Right lobe of liver (tissue), 6 donors: Measurements from ENCODE around the gene PNLIPRP2. TPM values are rescaled to one million over a fixed set of nuclear protein-coding genes. Genes with fewer than 3 reads are reported as not detected.

Experiments used
- ATAC-seq, 4 donors: fragments of 200-7000 bp; cut with Tn5 transposase; one replicate each; pipeline ENCODE4 v1.9.1; 2020; ENCODE audit warnings: mild to moderate bottlenecking in 4 of 4, moderate library complexity in 4 of 4
- DNase-seq, 3 donors: peaks; one replicate each; pipeline ENCODE4 v3.0.0-alpha.2; 2020
- H3K27ac ChIP-seq, 3 donors: fragments of 200-600 bp; one replicate each; pipeline ENCODE4 v1.8.0; 2022
- H3K27me3 ChIP-seq, 2 donors: fragments of 200-600 bp; one replicate each; pipeline ENCODE4 v1.8.0; 2022
- H3K36me3 ChIP-seq, 4 donors: fragments of 200-600 bp; sonication (generic) in 1 of 4; one replicate each; pipeline versions ENCODE4 v1.5.1 to v1.8.0; 2017 to 2022; ENCODE audit warnings: control low read depth in 1 of 4
- H3K4me1 ChIP-seq, 4 donors: fragments of 200-600 bp; sonication (generic) in 1 of 4; one replicate each; pipeline versions ENCODE4 v1.5.1 to v1.8.0; 2017 to 2022; ENCODE audit warnings: control low read depth in 1 of 4
- H3K4me3 ChIP-seq, 3 donors: fragments of 200-600 bp; one replicate each; pipeline ENCODE4 v1.8.0; 2022
- H3K9me3 ChIP-seq, 4 donors: fragments of 200-600 bp; sonication (generic) in 1 of 4; one replicate each; pipeline versions ENCODE4 v1.5.1 to v1.8.0; 2017 to 2022; ENCODE audit warnings: control low read depth in 1 of 4
- CTCF ChIP-seq, 4 donors: fragments of 200-600 bp in 3 of 4; fragments of 450-650 bp in 1 of 4; IDR thresholded peaks; one replicate each; pipeline versions ENCODE4 v1.5.1 to v1.8.0; 2016 to 2022; ENCODE audit warnings: antibody characterized with exemption in 4 of 4, mild to moderate bottlenecking in 2 of 4
- POLR2A ChIP-seq: fragments of 450-650 bp; IDR thresholded peaks from one replicate; pipeline ENCODE4 v1.6.1; 2017; ENCODE audit warnings: antibody characterized with exemption, mild to moderate bottlenecking
- WGBS: methylation state at CpG from one replicate; pipeline ENCODE4 v1.1.6; 2018; ENCODE audit warnings: low coverage, low lambda C conversion rate; ENCODE audit not compliant: insufficient coverage; ENCODE audit errors: missing lambda C conversion rate; 5-methylcytosine and 5-hydroxymethylcytosine counted together
- intact Hi-C, 2 donors: fragments of 100-400 bp; cut with DNase I; formaldehyde crosslinking; loops; one replicate each; pipeline versions ENCODE4 v1.11.2 to v1.14.1; 2022
- total RNA-seq, 6 experiments: library from RNA; depleted of rRNA in 2 of 6; stranded (reverse); fragments of >200 nt in 2 of 6; fragmentation: NEBNext Ultra II Directional in 3 of 6; extraction: Animal tissue kit (Norgen Biotek cat#: 25700) in 3 of 6; gene quantifications; one replicate each; pipeline versions ENCODE4 v1.1.0 to v1.2.4, GENCODE V29; 2016 to 2023
- donor health status: DM: no; HTN: yes; CAD: no.
- donor health status: DM: no; HTN: no; CAD: no.
- donor health status: DM: no; HTN: no; CAD: no.
- donor health status: DM: no; HTN: yes; CAD: no.
- donor health status: DM: no; HTN: yes; CAD: no.

PNLIPRP2 gene
- total RNA-seq, 6 experiments from 2014 or later = not detected

DNA sequence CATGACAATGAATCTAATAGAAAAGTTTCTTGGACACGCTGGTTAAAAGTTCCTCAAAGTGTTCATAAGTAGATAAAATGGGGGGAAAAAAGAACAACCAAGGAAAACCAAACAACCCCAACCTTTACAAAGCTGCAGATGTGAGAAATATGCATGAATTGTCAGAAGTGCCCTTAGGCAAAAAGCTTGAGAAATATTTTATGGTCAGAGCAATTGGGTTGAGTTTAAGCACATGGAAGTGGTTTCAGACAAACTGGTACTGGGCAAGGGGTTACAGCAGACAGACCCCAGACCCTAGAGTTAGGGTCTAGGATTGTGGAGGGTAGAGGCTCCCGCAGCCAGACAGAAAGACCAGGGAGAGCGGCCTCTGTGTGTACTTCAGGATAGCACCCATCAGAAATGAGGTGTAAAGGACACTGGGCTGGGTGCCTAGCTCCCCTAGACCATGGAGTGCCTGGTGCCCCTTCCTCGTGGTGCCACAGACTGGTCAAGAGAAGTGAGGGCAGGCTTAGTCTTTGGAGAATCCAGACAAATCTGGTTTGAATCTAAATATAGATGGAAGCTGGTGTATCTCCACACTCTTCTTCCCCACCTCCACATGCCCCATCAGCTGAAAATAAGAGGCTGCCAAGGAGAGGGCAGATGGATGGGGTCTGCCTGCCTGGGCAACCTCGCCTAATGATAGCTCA lies 37.3 kb downstream of the PNLIPRP2 start:
- Histone ChIP-seq H3K27me3 (no peaks in the 10 kb centered on the region), H3K4me1 (no peaks in the 10 kb centered on the region), H3K36me3 (no peaks in the 10 kb centered on the region), H3K9me3 (no peaks in the 10 kb centered on the region), H3K4me3 (no peak overlapping the region), H3K27ac (no peak overlapping the region)
- no peak for TF ChIP-seq POLR2A
- no peak for TF ChIP-seq CTCF (IDR thresholded peaks at IDR 0.05)
- WGBS = 42% methylated on average over 3 of the region's 5 CpGs
- DNase-seq = no peak
- ATAC-seq = no peak
- intact Hi-C loops = no loop called here

- 68% methylated on average over 10 of the region's 10 CpGs for WGBS
- DNase-seq (no peak), ATAC-seq (no peak)
- TF ChIP-seq POLR2A = no peak
- H3K36me3 ChIP-seq = no peaks in the 10 kb centered on the region
- no peaks in the 10 kb centered on the region for H3K27me3 ChIP-seq
- H3K4me1 ChIP-seq = no peaks in the 10 kb centered on the region
- H3K9me3 ChIP-seq = no peaks in the 10 kb centered on the region
- no peak overlapping the region for H3K4me3 ChIP-seq
- intact Hi-C loops = no loop called here
- H3K27ac ChIP-seq = no peak overlapping the region
Measured at GRCh38 chr10:116659049-116659670, 38.4 kb downstream of the PNLIPRP2 start.

DNA sequence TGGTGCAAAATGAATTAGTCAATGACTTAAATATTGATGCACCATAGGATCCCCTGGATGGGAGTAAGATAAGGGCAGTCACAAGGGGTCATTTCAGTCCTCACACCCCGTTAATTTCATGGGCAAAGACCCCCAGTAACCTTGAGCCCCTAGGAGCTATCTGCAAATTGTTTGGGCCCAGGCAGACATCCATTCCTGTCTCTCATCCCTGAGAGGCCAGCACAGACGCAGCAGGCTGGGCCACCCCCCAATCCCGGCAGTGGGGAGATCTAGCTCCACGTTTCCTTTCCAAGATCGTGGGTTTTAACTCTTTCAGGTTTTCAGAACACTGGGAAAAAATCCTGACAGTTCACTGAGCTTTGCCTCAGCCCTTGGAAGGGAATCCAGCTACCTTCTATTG lies 40.1 kb downstream of the PNLIPRP2 start:
- TF ChIP-seq POLR2A (no peak), CTCF (IDR thresholded peaks at IDR 0.05) (no peak)
- no peaks in the 10 kb centered on the region for H3K36me3 ChIP-seq
- H3K27me3 ChIP-seq = no peaks in the 10 kb centered on the region
- H3K9me3 ChIP-seq = no peaks in the 10 kb centered on the region
- H3K4me3 ChIP-seq = no peak overlapping the region
- 0% methylated on average over 4 of the region's 5 CpGs for WGBS
- H3K27ac ChIP-seq = no peak overlapping the region
- ATAC-seq (no peak), DNase-seq (no peak)
- no peaks in the 10 kb centered on the region for H3K4me1 ChIP-seq
- intact Hi-C loops = no loop called here

GRCh38 chr10:116663342-116663741 lies 42.6 kb downstream of the PNLIPRP2 start:
- TF ChIP-seq POLR2A = no peak
- TF ChIP-seq CTCF (IDR thresholded peaks at IDR 0.05) = no peak
- no peak overlapping the region for H3K4me3 ChIP-seq

GRCh38 chr10:116664631-116665030 lies 43.9 kb downstream of the PNLIPRP2 start:
- ATAC-seq (no peak), DNase-seq (no peak)
- no peak overlapping the region for H3K4me3 ChIP-seq
- H3K9me3 ChIP-seq = no peaks in the 10 kb centered on the region
- TF ChIP-seq POLR2A = no peak
- no peak for TF ChIP-seq CTCF (IDR thresholded peaks at IDR 0.05)
- WGBS = 76% methylated on average over 5 of the region's 5 CpGs
- H3K36me3 ChIP-seq = no peaks in the 10 kb centered on the region
- no peaks in the 10 kb centered on the region for H3K27me3 ChIP-seq
- no peak overlapping the region for H3K27ac ChIP-seq
- H3K4me1 ChIP-seq = no peaks in the 10 kb centered on the region
- intact Hi-C loops = no loop called here

More at GRCh38 chr10:116663342-116663741, 42.6 kb downstream of the PNLIPRP2 start:
- Histone ChIP-seq H3K27me3 (no peaks in the 10 kb centered on the region), H3K9me3 (no peaks in the 10 kb centered on the region), H3K27ac (no peak overlapping the region), H3K4me1 (no peaks in the 10 kb centered on the region), H3K36me3 (no peaks in the 10 kb centered on the region)
- 68% methylated on average over 4 of the region's 7 CpGs for WGBS
- DNase-seq (no peak), ATAC-seq (no peak)
- intact Hi-C loops = no loop called here
